Mammary epithelial cell (primary cell): Measurements from ENCODE around the gene DCP1B.

Experiments
- CTCF ChIP-seq, 2 donors: IDR thresholded peaks in 1 of 2; conservative IDR thresholded peaks in 1 of 2; 2 replicates each; pipeline ENCODE4 v1.5.1; 2011 to 2012; ENCODE audit warnings: inconsistent platforms in 2 of 2, low read length in 2 of 2, mild to moderate bottlenecking in 2 of 2, control low read depth in 1 of 2, low read depth in 1 of 2; ENCODE audit not compliant: insufficient read depth in 1 of 2; ENCODE audit errors: extremely low read depth in 1 of 2
- EZH2 ChIP-seq: IDR thresholded peaks from 2 replicates; pipeline ENCODE4 v1.6.1; 2012; ENCODE audit warnings: low read length, inconsistent platforms, borderline replicate concordance

GRCh38 chr12:1935700-1936378 is 68.4 kb downstream of the DCP1B start:
- TF ChIP-seq CTCF (conservative IDR thresholded peaks at IDR 0.05 in 1 of 2, IDR thresholded peaks at IDR 0.05 in 1 of 2; ENCODE audit: extremely low read depth in 1 of 2, insufficient read depth in 1 of 2, low read depth in 1 of 2, low read length in 2 of 2) (no peak), EZH2 (no peak)
